HG03460 (cell line): ENCODE measurements around the gene GRID1.

Source experiments
- ATAC-seq: cut with Tn5 transposase; IDR thresholded peaks from one replicate; pipeline ENCODE4 v1.9.1; 2021; ENCODE audit not compliant: unreplicated experiment

The GRID1 gene

GRCh38 chr10:85598646-85599045 is 767.9 kb downstream of the GRID1 start:
- no peak for ATAC-seq

GRCh38 chr10:85597006-85597405 is 769.6 kb downstream of the GRID1 start:
- no peak for ATAC-seq

GRCh38 chr10:85596389-85596788 is 770.2 kb downstream of the GRID1 start:
- no peak for ATAC-seq

- ATAC-seq = no peak
These were observed 772.4 kb downstream of the GRID1 start for GRCh38 chr10:85594239-85594638.

DNA sequence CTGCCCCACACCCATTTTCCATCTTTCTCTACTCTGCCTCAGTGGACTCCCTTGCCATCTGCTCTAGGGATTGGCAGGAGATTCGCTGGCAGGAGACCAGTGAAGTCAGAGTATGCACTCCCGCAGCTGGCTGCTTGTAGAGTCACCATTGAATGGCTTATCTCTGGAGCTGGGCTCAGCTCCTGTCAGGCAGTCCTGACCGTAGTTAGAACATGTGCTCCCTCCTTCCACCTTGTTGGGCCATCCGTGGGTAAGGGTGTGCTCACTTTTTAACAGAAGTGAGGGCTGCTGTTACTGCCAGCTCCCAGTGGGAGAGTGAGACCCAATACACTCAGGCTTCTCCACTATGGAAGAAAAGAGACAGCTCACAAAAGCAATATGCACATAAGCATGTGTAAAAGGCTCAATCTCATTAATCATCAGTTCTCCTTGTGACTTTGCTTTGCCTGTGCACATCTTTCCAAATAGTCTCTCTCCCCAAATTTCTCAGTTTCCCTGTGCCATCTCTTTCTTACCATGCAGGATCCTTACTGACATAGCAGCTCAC is 773.3 kb downstream of the GRID1 start:
- ATAC-seq = no peak

DNA sequence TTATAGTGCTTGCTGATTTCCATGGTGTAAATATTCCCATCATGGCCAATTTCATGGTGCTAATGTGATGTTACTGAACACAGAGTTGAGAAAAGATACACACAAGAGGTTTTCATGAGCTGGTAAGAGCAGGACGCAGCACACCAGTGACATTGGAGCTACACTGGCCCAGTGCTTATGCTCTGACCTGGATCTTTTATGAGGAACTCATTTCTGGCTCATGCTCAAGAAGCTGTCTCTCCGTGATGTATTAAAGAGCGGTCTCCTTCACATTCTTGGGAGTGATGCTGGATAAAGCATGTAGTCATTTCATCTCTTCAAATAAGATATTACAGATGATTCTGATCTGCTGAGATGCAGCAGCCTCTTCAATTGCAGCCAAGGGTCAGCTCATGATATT is 785.2 kb downstream of the GRID1 start:
- no peak for ATAC-seq

DNA sequence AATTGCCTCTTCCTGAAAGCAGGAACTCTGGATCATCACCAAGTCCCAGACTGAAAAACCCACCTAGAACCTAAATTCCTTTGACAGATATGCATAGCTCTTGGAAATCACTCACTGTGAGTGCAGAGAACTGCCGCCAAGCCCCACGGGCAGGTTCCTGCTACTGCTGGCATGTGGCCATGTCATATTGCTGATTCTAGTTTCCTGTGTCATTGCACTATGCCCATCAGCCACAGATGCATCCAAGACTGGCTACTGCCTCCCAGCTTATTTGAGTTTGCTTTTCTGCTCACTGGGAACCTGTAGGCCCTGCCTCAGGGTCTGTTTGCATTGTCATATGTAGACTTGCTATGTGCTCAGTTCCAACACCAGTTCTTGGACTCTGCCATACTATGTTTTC is 786.0 kb downstream of the GRID1 start:
- no peak for ATAC-seq

DNA sequence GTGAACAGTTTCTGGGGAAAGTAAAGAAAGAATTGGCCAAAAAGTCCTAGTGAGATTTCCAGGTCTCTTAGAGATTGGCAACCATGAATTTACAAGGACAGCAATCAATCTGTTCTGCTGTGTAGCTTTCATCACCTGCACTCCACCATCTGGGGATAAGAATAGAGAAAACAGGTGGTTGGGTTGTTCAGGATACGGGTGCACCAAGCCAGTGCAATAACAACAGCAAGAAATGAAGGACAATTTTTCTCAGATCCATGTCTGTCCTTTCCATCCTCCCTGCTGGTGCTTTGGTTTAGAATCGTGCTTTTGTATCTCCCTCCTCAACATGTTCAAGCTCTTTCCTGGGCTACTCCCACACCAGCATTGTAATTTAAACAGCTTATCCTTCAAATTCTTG is 787.7 kb downstream of the GRID1 start:
- no peak for ATAC-seq

DNA sequence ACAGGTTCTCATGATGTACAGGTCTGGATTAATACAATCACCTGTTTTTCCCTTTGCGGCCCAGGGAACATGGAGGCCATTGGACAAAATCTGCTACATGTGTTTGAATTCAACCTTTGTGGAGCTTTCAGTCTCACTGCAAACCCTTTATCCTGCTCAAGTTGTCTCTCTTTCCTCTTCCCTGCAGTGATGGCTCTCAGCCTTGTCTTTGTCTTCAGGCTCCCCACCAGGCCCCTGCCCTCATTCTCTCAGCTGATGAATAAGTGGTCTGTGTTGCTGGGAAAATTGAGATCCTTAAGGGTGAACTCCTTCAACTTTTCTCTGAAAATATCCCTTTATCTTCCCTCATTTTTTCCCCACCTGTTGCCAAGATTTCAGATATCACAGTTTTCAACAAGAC is 791.2 kb downstream of the GRID1 start:
- ATAC-seq = no peak

DNA sequence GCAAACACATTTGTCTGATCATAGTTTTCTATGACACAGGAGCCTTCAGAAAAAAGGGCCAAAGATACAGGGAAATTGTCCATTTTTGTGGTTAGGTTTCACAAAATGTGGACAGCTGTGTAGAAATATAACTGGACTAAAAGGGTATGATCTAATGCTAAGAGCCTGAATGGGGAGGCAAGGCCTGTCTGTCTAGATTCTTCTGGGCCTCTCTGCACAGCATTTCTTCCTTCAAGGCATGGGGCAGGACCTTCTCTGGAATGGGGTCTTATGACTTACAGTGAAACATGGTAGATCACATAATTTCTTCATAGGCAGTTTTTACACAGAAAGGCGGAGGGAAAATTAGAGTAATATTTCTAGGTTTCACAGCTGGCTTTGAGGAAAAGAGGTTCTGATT is 795.7 kb downstream of the GRID1 start:
- no peak for ATAC-seq

DNA sequence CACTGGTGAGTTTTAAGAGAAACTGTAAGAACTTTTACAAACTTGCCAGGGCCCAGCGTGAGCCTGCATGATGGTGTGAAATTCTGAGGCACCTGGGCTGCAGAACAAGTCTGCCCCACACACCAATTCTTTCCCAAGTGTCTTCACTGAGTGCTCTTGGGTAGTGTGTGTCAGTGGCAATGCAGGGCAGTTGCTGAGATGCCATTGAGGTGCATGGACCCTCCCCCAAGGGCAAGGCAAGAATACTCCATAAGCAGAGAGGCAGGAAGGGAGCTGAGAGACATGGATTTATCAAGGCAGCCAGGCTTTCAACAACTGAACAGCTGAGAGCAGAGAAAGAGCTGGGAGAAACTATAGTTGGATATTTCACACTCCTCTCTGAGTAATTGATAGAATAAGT is 801.2 kb downstream of the GRID1 start:
- no peak for ATAC-seq

DNA sequence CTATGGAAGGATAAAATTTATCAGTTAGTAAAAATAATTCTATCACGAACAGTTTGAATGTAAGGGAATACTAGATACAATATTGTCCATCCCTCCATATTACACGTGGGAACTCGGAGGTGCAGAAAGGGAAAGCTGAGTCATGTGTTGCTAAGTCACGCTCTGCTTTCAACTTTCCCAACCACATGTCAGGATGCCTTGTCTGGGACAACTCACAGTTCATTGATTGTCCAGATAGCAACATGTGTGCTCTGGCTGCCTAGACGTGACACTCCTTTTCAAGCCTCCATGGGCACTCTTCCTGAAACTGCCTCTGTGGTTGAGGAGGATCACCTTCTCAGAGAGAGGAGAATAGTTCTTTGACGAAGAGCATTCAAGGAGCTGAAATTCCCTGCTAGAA is 808.1 kb downstream of the GRID1 start:
- no peak for ATAC-seq

DNA sequence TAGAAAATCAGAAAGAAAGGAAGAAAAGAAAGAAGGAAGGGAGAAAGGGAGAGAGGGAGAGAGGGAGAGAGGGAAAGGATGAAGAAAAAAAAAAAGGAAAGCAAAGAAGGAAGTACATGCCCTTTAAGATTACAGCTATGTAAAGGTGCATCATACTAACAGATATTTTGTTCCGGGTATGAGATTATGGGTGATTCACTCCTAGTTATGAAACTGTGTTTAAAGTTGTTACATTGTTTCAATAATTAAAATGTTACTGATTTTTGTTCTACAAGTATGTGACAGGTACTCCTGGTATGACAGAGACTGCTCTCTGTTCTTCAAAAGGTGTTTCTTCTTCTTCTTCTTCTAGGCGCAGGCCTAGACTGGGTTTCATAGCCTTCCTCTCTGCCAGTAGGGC is 808.9 kb downstream of the GRID1 start:
- ATAC-seq = no peak

DNA sequence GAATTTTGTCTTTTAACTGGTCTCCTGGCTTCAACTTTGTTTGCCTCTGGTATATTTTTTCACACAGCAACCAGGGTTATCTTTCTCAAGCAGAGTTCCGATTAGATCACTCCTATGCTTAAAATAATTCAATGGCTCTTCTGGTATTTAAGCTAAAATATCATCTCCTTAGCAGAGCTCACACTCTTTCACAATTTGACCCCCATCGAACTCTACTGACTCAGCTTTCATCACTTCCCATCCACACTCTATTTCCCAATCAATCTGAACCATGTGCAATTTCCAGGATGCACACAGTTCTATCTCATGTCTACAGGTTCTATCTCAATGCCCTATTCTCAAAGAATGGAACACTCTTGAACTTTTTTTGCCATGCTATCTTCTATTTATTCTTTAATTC is 809.5 kb downstream of the GRID1 start:
- no peak for ATAC-seq
